T1000 (cell line): ENCODE results near the gene DRICH1.
"Not testable (repeated sequence)": the region's sequence is repeated elsewhere in the genome, so short reads cannot be mapped to it uniquely, and the experiment has no call there.

Experiments
- DNase-seq: peaks from one replicate; lab custom pipeline; 2025; ENCODE audit warnings: mixed read lengths; lab: John Stamatoyannopoulos, UW

The DRICH1 gene, protein sequence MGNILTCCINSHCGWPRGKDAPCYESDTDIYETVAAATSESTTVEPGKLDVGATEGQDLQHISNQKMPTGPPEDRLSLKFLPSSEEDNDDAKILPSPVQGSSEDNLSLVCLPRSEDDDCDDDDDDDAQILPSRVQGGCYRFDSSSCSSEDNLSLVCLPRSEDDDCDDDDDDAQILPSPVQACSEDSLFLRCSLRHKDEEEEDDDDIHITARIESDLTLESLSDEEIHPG

GRCh38 chr22:23632178-23632577, at the start of gene DRICH1:
Gene DRICH1 (minus strand): TSS chr22:23632321. CDS start chr22:23632023, 298 bp downstream.
- no peak for DNase-seq

GRCh38 chr22:23681026-23681809, 49.1 kb upstream of the DRICH1 start:
- no peak for DNase-seq

DNA sequence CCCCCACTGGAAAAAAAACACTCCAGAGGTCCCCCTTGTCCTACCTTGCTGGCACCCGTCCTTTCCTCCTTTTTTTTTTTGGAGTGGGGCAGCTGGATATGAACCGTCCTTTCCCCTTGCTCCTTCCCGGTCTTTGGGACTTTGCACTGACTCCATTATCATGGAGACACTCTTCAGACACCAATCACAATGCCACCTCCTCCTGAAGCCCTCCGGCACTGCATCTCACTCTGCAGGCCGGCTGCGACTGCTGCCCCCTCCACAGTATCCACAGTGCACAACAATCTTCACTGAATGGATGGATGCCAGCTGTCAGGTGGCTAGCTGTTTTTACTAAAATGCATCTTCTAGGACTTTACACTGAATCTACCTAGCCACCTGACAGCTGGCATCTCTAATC, 46.0 kb upstream of the DRICH1 start:
- no peak for DNase-seq

DNA sequence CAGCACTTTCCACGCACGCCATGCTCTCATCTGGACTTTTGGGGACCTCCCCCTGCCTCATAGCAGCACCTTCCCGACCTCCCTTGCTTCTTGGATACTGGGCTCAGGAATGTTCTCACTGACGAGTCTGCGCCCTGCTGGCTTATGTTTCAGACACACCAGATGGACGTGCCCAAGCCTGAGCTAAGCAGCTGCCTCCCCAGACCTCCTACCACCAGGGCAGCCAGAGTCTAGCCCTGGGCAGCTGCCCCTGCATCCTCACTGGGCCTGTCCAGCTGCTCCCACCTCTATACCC, 45.5 kb upstream of the DRICH1 start:
- no peak for DNase-seq

- DNase-seq: not testable (repeated sequence)
Observed at GRCh38 chr22:23676841-23677700, 45.0 kb upstream of the DRICH1 start.

- DNase-seq: no peak
Observed at GRCh38 chr22:23675502-23676415, 43.6 kb upstream of the DRICH1 start.

- not testable (repeated sequence) for DNase-seq
Observed at GRCh38 chr22:23674886-23675501, 42.9 kb upstream of the DRICH1 start.

DNA sequence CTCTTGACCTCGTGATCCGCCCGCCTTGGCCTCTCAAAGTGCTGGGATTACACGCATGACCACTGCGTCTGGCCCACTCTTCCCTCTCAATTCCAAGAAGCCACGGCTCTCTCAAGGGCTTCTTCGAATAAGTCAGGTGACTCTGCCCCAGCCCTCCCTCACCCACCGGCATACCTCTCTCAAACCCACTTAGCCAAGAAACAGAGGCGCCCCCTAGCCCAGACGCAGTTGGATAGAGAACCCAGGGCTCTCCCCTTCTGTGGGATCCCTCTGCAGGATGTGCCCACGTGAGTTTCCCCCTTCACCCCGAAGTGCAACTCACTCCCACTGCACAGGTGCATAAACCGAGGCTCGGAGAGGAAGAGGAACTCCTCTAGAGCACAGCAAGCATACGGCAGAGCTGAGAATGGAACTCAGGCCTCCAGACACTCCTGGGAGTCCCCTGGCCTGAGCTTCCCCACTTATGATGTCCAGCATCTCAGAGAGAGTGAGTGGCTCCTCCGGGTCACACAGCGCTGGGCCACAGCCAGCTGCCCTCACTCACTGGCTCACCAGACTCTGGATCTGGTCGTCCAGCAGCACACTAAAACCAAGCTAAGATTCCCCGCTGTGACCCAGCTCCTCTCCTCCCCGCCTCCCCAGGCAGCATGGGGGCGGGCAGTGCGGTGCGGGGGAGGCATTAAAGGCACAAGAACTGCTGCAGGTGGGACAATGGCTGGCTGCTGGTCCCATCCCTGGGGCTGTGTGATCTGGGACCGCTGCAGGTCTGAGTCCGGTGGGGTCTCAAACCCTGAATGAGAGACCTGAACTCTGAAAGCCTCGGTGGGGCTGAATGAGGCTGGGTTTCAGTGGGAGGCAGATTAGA, 41.9 kb upstream of the DRICH1 start:
- no peak for DNase-seq

DNA sequence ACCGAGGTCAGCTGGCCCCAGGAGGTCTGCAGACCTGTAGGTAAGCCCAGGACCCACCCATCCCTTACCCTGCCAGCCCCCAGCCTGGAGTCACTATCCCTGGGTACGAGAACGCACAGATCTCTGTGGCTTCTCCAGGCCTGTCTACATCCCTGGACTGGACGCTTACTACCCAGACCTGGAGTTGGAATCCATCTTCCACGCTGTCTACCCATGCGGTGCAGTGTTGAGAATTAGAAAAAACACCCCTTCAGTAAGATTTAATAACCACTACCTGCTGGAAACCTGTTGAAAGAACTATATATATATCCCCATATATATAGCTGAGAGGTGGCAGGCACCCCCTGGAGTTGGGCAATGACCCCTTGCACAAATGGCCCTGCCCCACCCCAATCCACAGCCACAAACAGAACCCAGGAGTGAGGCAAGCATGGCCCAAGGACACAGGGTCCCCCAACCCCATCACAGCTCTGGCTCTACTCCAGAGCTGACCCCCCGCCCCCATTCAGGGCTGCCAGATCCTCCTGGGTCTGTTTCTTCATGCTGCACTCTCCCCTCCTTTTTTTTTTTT, 41.0 kb upstream of the DRICH1 start:
- no peak for DNase-seq

- not testable (repeated sequence) for DNase-seq
Observed at GRCh38 chr22:23672307-23673049, 40.4 kb upstream of the DRICH1 start.

- not testable (repeated sequence) for DNase-seq
Observed at GRCh38 chr22:23671387-23671786, 39.3 kb upstream of the DRICH1 start.

GRCh38 chr22:23670378-23671295, 38.5 kb upstream of the DRICH1 start:
- DNase-seq: no peak

- DNase-seq: not testable (repeated sequence)
Observed at GRCh38 chr22:23660381-23660780, 28.3 kb upstream of the DRICH1 start.

- no peak for DNase-seq
Observed at GRCh38 chr22:23657727-23658126, 25.6 kb upstream of the DRICH1 start.

DNA sequence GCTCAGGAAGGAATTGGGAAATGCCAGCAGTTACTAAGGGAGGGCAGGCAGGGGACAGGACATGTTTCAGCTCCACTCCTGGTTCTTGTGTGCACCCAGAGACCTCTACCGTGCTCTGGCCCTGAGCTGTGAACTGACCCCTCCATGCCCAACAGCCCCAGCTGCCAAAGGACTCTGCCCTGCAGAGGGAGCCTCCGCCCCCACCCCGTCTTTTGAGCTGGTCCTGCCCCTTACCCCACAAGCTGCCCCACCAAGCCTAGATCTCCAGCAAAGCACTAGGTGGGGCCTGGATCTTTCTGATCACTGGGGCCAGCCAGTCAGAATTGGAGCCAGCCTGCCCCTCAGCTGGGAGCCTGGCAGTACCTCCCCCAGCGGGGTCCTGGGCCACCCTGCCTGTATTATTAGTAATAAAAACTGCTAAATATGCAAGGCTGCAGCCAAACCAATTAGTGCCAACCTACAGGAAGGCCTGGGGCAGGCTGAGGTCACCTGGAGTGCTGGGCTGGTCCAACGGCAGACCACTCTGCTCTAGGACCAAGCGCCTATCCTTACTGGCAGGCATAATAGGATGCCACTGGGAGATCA, 23.9 kb upstream of the DRICH1 start:
- DNase-seq: no peak

DNA sequence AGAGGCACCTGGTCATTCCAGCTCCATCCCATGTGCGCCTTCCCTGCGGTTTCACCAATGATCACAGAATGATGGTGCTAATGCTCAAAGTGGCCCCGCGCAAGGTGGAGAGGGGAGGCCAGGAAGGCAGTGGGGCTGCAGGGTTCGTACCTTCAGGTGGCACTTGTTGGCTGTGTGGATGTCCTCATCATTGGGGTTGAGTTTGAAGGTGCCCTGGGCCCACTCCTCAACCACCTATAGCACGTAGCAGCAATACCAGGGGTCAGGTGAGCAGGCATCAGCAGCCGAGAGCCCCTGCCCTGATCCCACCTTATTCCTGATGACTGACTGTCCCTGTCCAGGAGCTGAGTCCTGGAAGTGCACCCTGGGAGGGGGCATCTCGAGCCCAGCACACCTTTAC, 20.6 kb upstream of the DRICH1 start:
- DNase-seq: no peak

- no peak for DNase-seq
Observed at GRCh38 chr22:23652286-23652685, 20.2 kb upstream of the DRICH1 start.

DNA sequence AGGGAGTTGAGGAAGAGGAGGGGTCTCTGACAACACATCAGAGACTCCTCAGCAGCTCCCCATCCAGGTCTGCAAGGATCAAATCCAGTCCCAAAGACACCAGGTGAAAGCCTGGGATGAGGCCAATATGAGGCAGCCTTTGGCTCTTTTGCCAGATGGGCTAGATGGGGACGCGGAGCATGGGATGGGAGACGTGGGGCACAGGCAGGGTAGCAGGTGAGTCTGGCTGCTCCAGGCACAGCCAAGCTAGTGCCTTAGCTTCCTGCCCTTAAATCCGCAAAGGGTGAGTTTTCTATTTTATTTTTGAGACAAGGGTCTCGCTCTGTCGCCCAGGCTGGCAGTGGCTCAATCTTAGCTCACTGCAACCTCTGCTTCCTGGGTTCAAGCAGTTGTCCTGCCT, 19.6 kb upstream of the DRICH1 start:
- DNase-seq: no peak
